GM21390 (cell line): ENCODE measurements around the gene SOX5.
A peak's percentile ranks its signal among the peaks of the same experiment; 100 is the strongest.
"Not testable (repeated sequence)": the region's sequence is repeated elsewhere in the genome, so short reads cannot be mapped to it uniquely, and the experiment has no call there.

ENCODE experiments used
- ATAC-seq: cut with Tn5 transposase; IDR thresholded peaks from one replicate; pipeline ENCODE4 v1.9.1; 2021; ENCODE audit not compliant: unreplicated experiment

The SOX5 gene

DNA sequence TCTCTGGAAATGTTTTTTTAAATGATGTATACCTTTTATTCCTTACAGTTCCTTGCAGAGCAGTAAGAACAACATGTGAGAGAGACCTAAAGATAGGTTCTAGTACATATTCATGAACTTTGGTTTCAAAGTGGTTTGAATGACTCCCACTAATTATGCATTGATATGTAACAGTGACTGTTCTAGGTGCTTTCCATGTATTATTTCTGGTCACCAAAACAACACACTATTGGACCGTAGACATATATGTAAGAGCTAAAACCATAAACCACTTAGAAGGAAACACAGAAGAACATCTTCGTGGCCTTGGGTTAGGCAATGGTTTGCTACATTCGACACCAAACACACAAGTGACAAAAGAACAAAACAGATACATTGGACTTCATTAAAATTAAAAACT, 37.9 kb downstream of the SOX5 start:
- ATAC-seq: no peak

- no peak for ATAC-seq
Observed at GRCh38 chr12:23909551-23909950, 39.9 kb downstream of the SOX5 start.

DNA sequence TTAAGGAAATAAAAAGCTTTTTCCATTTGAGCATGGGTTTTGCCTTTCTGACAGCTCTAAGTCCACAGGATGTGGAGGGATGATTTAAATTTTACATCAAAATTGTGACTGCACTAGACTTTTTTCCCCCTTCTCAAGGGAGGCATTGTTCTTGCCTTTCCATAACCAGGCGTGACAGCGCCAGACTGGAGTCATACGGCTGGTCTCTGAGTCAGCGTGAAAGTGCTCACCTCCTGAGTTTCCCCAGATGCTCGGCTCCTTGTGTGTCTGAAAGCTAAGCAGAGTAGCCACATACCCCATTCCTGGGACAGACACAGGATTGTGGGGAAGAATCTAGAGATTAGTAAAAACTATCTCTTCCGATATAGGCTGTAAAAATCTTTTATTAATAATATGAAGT, 43.1 kb downstream of the SOX5 start:
- ATAC-seq: no peak

- no peak for ATAC-seq
Observed at GRCh38 chr12:23899434-23899833, 50.0 kb downstream of the SOX5 start.

DNA sequence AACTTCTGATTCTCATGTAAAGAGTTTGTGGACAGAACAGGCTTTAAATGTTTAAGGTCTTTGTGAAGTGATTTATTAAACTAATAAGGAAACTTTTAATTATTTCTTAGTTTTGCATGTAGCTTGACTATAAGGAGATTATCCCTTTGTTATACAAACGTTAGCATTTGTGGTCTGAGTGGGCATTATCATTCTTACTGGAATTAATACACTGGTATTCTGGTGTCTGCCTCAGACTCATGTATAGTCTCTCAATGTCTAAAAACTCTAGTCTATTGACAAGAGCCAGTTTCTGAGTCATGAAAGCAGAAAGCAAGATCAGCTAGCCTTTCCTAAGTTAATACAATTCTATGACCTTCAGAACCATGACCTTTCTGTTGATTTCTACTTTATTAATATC, 51.3 kb downstream of the SOX5 start:
- ATAC-seq: no peak

- ATAC-seq: no peak
Observed at GRCh38 chr12:23895792-23896218, 53.7 kb downstream of the SOX5 start.

DNA sequence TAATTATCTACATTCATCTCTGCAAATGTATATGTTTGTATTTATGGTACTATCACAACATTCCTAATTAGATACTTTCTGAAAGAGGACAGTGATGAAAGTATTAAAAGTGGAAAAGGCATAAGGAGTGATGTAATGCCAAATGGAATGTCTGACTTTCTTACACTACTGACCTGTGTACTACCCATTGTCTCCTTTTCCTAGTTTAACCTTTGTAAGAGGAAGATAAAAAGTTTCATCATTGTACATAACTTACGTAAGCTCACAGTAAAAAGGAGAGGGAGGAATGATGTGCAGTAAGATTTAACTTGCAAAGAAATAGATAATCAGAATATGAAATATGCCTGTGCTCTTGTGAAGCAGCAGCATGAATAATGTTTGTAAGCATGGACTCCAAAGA, 55.9 kb downstream of the SOX5 start:
- ATAC-seq: no peak

DNA sequence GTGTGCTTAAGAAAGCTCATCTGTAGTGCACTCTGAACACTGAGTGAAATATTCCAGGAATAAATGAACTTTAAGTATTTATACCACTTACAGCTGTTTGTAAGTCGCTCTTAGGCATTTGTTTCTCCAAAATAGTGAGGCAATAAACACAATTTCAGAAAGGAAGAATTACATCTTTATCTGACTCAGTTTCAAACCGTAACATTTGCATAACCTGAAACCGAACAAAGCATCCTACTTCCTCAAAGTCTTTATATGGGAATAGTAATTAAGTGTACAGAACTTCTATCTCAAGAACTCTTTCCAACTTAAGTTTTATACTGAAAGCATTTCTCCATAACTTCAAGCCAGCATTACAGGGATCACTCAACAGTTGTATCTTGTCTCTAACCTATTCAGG, 58.4 kb downstream of the SOX5 start:
- ATAC-seq: no peak

GRCh38 chr12:23889069-23889440, 60.4 kb downstream of the SOX5 start:
- ATAC-seq: no peak

- ATAC-seq: no peak
Observed at GRCh38 chr12:23888396-23889068, 60.9 kb downstream of the SOX5 start.

DNA sequence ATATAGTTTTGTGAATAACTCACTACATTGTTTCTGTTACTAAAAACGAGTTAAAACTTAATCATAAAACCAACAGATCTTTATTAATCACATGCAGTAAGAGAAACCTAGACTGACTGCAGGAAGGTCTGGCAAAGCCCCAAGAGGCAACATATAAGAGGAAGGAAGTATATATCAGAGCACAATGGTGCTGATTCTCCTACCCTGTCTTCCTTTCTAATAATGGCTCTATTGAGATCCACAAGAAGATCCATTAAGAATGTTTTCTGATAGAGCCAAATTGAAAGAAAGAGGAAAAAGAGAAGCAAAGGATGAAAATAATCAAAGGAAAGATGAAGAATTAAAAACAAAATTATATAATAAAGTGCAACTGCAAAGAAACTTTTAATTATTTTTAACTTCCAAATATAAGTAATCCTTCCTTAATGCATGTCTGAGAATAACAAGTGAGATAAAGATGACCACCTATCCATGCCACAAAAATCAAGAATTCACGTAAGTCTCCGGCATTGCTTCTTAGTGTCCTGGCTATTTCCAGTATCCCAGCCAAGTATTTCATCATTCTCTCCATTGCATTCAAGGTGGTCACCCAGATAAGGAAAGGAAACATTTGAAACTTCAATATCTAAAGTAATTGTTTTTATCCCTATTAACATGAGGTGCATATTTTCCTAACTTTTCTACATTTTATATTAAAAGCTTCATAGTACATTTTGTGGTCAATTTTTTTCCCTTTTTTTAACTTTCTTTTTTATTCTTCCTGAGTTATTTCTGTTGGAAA, 62.2 kb downstream of the SOX5 start:
- ATAC-seq: no peak

DNA sequence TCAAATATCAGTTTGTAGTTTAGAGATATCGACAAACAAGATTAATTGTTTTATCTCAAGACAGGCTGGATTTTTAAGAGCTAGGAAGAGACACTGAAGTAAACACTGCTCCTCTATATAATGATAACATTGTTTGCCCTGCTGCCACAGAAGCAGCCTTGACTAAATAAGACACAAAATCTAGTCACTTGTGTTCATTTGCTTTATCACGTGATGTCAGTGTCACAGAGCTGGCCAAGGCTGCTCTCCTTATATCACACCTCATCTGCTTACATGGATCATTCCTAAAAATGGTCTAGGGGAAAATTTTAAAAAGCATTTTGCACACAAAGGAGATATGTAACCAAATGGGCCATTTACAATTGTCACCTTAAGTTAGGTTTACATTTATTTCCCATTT, 64.1 kb downstream of the SOX5 start:
- no peak for ATAC-seq

DNA sequence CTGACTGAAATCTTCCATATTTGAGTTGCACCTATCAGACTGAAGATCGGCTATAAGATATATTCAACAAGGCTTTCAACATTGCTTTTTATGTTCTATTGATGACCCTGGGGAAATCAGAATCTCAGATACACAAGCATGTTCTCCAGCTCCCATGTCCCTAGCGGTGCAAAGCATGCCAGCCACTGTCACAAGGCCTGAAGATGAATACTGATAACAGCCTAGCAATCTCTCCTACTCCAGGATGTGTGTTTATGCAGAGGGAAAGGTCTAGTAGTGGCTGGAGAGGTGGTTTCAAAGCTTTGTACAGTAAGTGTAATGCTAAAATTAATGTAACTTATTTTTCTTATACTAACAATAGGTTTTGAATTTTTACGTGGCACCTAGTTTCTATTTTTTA, 64.6 kb downstream of the SOX5 start:
- ATAC-seq: no peak

- ATAC-seq: no peak
Observed at GRCh38 chr12:23880988-23881387, 68.5 kb downstream of the SOX5 start.

GRCh38 chr12:23876618-23877017, 72.9 kb downstream of the SOX5 start:
- not testable (repeated sequence) for ATAC-seq

DNA sequence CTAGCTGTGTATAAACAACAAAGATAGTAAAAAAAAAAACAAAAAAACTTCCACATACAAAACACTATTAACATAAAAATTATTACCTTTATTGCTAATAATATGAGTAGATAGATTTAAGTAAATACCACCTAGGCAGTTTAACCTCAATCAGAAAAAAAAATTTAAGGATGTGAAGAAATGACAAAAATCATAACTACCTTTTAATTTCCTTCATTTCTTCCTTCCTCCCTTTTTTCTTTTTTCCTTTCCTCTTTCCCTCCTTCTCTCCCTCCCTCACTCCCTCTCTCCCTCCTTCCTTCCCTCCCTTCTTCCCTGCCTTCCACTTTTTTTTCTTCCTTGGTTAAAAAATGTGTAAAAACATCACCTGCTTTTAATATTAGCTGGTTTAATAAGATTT, 81.7 kb downstream of the SOX5 start:
- ATAC-seq: no peak

GRCh38 chr12:23862701-23863100, 86.8 kb downstream of the SOX5 start:
- no peak for ATAC-seq

- ATAC-seq: no peak
Observed at GRCh38 chr12:23860019-23860418, 89.5 kb downstream of the SOX5 start.

DNA sequence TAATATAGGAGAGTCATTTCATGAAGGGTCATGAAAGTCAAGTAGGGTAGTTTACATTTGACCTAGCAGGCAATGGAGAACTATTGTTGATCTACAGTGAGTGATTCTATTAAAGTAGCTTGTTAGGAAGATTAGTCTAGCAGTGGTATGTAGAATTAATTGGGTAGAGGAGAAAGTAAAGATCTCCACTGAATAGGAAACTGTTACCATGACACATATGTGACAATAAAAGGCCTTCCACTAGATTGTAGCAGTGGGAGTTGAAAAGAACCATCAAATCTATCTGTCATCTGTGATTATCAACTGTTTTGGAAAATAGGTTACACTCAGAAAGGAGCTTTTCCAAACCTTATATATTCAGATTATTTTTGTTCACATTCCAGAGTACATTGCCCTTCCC, 92.3 kb downstream of the SOX5 start:
- ATAC-seq: no peak

DNA sequence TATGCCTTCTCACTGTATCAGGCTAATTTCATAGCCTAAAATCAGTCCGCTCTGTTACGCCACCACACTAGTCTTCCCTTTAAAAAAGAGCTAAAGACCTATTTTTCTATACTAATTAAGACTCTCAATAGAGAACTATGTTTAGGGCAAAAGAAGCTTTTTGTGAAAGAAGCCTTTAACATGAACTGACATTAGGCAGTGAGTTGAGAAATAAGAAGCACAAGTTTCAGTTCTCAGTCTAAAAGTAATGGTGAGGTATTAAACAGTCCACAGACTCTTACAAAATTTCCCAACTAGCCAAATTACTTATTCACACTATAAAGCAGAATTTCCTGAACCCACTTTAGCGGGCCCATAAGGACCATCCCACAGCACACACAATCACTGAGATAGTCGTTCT, 93.7 kb downstream of the SOX5 start:
- peak; percentile 54 for ATAC-seq

DNA sequence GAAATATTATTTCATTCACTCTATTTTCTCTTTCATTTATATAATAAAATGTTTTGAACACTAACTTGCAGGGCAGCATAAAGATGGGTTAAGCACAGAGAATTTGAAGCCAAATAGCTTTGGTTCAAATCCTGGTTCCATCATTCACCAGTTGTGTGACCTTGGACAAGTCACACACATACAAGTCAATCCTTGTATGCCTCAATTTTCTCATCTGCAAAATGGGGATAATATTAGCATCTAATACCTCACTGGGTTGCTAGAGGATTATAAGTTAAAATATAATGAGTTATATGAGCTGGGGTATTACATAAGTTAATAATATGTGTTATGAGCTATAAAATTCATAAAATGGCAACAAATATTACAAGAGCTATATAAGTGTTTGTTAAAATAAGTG, 94.9 kb downstream of the SOX5 start:
- ATAC-seq: no peak

GRCh38 chr12:23853640-23854039, 95.8 kb downstream of the SOX5 start:
- no peak for ATAC-seq

- ATAC-seq: no peak
Observed at GRCh38 chr12:23851602-23852001, 97.9 kb downstream of the SOX5 start.
